PFSK-1 (cell line): ENCODE measurements around the gene AMPD3.

Experiments used
- FOXP2 ChIP-seq: optimal IDR thresholded peaks from 2 replicates; pipeline ENCODE3; 2011; ENCODE audit warnings: borderline replicate concordance, control low read depth, inconsistent platforms; ENCODE audit not compliant: insufficient read depth; ENCODE audit errors: extremely low read length, extremely low read depth
- POLR2AphosphoS5 ChIP-seq: IDR thresholded peaks from 2 replicates; pipeline ENCODE4 v1.6.1; 2012; ENCODE audit warnings: low read depth, mild to moderate bottlenecking, control low read depth, low read length, moderate library complexity
- REST ChIP-seq, 2 experiments: IDR thresholded peaks; 2 replicates each; pipeline versions ENCODE4 v1.6.1 to v1.8.0; 2011 to 2012; ENCODE audit warnings: low read depth in 2 of 2, low read length in 2 of 2, control low read depth in 1 of 2, inconsistent platforms in 1 of 2, mild to moderate bottlenecking in 1 of 2, moderate library complexity in 1 of 2; ENCODE audit not compliant: insufficient read depth in 1 of 2
- SIN3A ChIP-seq: IDR thresholded peaks from 2 replicates; pipeline ENCODE4 v1.6.1; 2012; ENCODE audit warnings: mild to moderate bottlenecking, low read length, moderate library complexity, borderline replicate concordance; ENCODE audit not compliant: insufficient read depth
- TAF1 ChIP-seq: IDR thresholded peaks from 2 replicates; pipeline ENCODE4 v1.6.1; 2012; ENCODE audit warnings: low read length, control low read depth, borderline replicate concordance; ENCODE audit not compliant: insufficient read depth

AMPD3 gene

GRCh38 chr11:10499452-10499851 is 44.4 kb downstream of the AMPD3 start:
- TF ChIP-seq POLR2AphosphoS5 (no peak), TAF1 (no peak), SIN3A (no peak), REST (IDR thresholded peaks at IDR 0.05; ENCODE audit: insufficient read depth in 1 of 2, low read depth in 2 of 2, low read length in 2 of 2) (no peak), FOXP2 (no peak)

GRCh38 chr11:10499874-10500601 is 45.0 kb downstream of the AMPD3 start:
- TF ChIP-seq FOXP2 = no peak
- TF ChIP-seq POLR2AphosphoS5 = no peak
- TF ChIP-seq REST (IDR thresholded peaks at IDR 0.05; ENCODE audit: insufficient read depth in 1 of 2, low read depth in 2 of 2, low read length in 2 of 2) = no peak
- TF ChIP-seq TAF1 = no peak
- TF ChIP-seq SIN3A = no peak

GRCh38 chr11:10500757-10501684 is 46.0 kb downstream of the AMPD3 start:
- TF ChIP-seq TAF1 (no peak), FOXP2 (no peak), SIN3A (no peak), POLR2AphosphoS5 (no peak), REST (IDR thresholded peaks at IDR 0.05; ENCODE audit: insufficient read depth in 1 of 2, low read depth in 2 of 2, low read length in 2 of 2) (no peak)

GRCh38 chr11:10502065-10502680 is 47.1 kb downstream of the AMPD3 start:
- no peak for TF ChIP-seq FOXP2

- TF ChIP-seq POLR2AphosphoS5 (no peak), SIN3A (no peak), FOXP2 (no peak), TAF1 (no peak), REST (IDR thresholded peaks at IDR 0.05; ENCODE audit: insufficient read depth in 1 of 2, low read depth in 2 of 2, low read length in 2 of 2) (no peak)
These were observed 47.7 kb downstream of the AMPD3 start for GRCh38 chr11:10502770-10503169.
